GM12865 (cell line): ENCODE measurements around the gene PHPT1.
"Not testable (repeated sequence)": the region's sequence is repeated elsewhere in the genome, so short reads cannot be mapped to it uniquely, and the experiment has no call there.

Source experiments
- DNase-seq: peaks from one replicate; pipeline ENCODE4 v3.0.0; 2010; ENCODE audit warnings: low read depth
- H3K4me3 ChIP-seq: 2 replicates; pipeline ENCODE4 v1.5.1; 2011; ENCODE audit warnings: mild to moderate bottlenecking, low read depth, low read length, control low read depth
- TF ChIP-seq, protein P1 (sequence below): IDR thresholded peaks from 2 replicates; pipeline ENCODE4 v1.5.1; 2011; ENCODE audit warnings: low read length, control low read depth, low read depth, inconsistent platforms; ENCODE audit not compliant: insufficient read depth; ENCODE audit errors: missing control alignments

PHPT1 gene

DNA sequence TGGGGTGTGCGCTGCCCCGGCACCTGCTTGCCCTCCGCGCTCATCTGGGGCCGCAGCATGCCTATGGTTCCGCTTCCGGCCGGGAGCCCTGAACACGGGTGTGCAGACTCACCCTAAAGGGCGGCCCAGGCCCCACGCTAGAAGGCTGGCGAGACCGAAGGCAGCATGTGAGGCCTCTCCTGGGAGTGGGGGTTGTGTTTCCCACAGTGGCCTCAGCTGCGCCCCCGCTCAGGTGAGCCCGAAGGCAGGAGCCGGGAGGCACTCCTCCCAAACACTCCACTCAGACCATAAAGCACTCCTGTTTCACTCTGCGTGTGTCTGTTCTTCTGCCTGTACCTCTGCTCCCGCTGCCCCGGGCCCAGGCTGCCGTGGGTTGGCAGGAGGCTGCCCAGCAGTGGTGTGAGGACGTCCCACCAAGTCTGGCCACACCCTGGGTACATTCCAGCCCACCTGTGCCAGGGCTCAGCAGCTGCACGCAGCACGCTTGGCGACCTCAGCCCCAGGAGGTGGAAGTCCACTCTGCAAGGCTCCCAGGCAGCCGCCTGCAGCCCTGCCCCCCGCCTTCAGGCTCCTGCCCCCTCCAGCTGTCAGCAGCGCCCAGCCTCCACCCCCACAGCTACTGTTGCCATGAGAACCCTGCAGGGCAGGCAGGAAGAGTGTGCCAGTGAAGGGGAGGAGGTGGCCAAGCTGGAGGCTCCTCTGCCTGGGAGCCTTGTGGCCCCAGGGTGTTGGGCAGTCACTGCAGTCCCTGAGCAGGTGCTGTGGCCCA is 8.1 kb upstream of the PHPT1 start:
- H3K4me3 ChIP-seq = no peak overlapping the region
- TF ChIP-seq, protein P1, sequence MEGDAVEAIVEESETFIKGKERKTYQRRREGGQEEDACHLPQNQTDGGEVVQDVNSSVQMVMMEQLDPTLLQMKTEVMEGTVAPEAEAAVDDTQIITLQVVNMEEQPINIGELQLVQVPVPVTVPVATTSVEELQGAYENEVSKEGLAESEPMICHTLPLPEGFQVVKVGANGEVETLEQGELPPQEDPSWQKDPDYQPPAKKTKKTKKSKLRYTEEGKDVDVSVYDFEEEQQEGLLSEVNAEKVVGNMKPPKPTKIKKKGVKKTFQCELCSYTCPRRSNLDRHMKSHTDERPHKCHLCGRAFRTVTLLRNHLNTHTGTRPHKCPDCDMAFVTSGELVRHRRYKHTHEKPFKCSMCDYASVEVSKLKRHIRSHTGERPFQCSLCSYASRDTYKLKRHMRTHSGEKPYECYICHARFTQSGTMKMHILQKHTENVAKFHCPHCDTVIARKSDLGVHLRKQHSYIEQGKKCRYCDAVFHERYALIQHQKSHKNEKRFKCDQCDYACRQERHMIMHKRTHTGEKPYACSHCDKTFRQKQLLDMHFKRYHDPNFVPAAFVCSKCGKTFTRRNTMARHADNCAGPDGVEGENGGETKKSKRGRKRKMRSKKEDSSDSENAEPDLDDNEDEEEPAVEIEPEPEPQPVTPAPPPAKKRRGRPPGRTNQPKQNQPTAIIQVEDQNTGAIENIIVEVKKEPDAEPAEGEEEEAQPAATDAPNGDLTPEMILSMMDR = no peak
- DNase-seq = no peak

DNA sequence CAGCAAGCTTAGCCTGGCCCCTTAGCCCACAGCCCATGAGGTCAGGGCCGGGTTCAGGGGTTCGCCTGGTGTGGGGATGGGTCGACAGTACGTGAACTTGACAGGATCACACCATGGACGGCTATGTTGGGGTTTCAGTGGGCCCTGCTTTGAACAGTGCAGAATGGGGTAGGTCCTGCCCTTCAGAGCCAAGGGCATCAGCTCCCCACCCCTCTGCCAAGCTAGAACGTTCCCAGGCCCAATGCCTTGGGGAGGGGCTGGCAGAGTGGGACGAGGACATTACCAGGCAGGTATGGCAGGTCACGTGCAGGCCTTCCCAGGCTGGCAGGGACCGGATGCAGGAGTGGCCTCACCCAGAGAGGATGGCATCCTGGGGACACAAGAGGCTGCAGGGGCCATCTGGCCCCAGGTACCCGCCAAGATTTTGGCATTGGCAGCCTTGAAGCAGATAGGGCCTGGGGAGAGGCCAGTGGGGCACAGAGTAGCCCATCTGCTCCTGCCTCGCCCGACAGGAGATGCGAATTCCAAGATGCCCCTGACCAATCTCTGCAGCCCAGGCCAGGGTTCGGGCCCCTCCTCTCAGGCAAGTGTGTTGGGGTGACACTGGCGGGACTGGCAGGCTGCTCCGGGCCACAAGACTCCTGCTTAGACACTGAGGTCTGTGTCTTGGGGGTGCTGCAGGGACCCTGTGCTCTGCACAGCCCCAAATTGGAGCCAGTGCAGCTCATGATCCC is 7.4 kb upstream of the PHPT1 start:
- H3K4me3 ChIP-seq, DNase-seq: not testable (repeated sequence)

DNA sequence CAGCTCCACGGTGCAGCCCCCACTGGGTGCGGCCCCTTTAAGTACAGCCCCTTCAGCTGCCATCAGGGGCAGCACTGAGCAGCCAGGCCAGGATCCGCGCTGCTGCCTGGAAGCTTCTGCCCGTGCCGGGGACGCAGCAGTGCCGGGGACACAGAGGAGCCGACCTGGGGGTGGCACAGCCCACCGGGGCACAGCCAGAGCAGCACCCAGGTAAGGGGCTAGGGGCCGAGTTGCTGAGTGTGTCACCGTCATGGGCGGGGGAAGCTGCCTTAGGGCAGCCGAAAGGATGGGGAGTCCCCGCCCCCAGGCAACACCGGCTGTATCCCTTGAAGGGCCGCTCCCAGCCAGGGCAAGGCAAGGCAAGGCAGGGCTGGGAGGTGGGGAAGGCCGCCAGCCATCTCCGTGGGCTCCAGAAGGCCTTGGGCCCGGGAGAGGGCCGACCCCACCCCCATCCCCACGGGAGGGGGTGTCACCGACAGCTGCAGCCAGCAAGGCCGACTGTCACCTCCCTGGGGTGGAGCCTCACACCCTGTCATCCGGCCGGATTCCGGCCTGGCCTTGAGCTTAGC is 6.7 kb upstream of the PHPT1 start, which contains the start of gene AJM1:
Gene AJM1 (plus strand): TSS at position 99 of the 569 bp plus-strand sequence. CDS start 1,937 bp downstream, outside the sequence.
- peak; percentile 87 for DNase-seq
- peak within 1 kb of the TSS; percentile 86 for H3K4me3 ChIP-seq
- TF ChIP-seq, protein P1 = peak; percentile 91

DNA sequence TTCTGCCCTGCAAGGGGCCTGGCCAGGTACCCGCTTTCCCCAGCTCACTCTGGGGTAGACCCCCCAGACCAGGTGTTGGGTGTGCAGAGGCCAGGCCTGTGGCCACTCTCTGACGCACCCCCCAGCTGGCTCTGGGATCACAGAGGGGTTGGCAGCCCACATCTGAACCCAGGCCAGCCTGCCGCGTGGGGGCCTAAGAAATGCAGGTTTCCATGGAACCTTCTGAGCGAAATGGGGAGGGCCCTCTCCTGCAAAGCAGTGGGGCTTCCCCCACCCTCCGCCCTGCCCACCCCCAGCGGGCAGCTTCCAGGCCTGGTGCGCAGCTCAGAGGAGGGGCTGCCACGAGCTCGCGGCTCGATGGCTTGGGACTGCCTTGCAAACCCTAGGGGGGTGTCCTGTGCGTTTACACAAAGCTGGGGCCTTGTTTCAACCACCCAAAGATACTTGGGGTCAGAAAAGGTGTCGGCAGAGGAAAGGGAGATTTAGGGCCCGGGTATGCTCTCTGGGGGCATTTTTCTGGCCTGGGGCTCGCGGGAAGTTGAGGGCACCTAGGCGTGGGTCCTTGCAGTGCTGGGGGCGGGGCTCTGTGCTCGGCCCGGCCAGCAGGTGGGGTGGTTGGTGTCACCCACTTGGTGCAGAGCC is 5.9 kb upstream of the PHPT1 start:
- not testable (repeated sequence) for DNase-seq
- peak overlapping the region; percentile 25 for H3K4me3 ChIP-seq

DNA sequence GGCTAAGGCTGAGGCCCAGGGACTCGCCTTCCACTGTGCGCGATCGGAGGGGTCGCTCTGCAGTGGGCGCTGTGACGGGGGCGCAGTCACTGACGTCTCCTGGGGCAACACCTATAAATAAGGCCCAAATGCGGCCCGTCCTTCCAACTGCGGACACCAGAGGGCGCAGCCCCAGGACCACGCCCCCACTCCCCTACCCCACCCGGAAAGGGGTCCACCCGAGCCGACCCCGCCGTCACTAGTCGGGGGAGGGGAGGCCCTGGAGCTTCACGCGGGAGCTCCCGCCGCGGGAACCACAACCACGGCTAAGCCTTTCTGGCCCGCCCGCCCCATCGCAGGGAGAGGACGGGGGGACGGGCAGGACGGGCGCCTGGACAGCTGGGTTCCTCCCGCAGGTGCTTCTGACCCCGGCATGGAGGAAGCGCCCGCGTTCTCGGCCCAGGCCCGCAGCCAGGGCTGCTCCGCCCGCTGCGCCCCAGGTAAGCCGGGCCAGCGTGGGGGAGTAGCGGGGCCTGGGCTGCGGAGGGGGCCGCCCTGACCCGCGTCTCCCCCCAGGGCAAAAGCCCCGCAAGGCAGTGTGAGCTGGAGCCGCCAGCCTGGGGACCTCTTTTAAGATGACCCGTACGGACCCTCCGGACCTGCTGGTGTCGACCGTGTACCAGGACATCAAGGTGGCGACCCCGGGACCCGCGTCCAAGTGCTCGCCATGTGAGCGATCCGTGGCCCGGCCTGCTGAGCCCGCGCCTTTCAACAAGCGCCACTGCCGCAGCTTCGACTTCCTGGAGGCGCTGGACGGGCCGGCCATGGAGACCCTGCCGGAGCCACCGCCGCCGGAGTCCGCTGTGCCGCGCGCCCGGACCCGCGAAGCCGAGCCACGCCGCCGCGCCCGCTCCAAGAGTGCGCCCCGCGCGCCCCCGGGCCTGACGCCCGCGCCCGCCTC is 5.1 kb upstream of the PHPT1 start:
- TF ChIP-seq, protein P1 = peak; percentile 39
- peak; percentile 35 for DNase-seq
- not testable (repeated sequence) for H3K4me3 ChIP-seq

DNA sequence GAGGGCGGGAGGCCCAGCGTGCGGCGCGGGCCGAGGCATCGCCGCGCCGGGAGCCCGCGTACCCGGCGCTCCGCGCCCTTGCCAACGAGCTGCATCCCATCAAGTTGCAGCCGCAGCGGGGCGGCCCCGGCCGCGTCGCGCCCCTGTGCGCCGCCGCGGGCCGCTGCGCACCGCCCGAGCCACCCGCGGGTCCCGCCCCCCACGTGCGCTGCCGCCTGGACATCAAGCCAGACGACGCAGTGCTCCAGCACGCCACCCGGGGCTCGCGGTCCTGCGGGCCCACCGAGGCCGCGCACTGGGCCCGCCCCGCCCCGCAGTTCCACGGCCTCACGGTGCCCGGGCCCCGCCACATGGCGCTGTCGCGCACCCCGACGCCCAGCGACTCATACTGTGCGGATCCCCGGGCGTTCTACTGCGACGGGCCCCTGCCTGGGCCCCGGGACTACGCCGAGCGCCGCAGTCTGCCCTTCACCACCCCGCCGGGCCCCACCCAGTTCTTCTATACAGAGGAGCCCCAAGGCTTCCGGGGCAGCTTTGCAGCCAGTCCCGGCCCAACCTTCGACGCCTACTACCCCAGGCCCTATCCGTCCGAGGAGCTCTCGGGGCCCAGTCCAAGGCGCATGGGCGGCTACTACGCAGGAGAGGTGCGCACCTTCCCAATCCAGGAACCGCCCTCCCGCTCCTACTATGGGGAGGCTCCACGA is 4.3 kb upstream of the PHPT1 start:
- H3K4me3 ChIP-seq = no peak overlapping the region
- no peak for DNase-seq
- TF ChIP-seq, protein P1 = no peak
